GM23338 (cell line): ENCODE measurements around the gene PRPF40B. TPM values are rescaled to one million over a fixed set of nuclear protein-coding genes. Genes with fewer than 3 reads are reported as not detected.

Experiments used
- ATAC-seq: fragments of 200-7000 bp; cut with Tn5 transposase; 3 replicates; pipeline ENCODE4 v1.9.1; 2020
- DNase-seq: peaks from one replicate; pipeline ENCODE4 v3.0.0-alpha.2; 2015; ENCODE audit warnings: low spot score
- H2AFZ ChIP-seq: fragments of 200-600 bp; sonication (generic); 2 replicates; pipeline ENCODE4 v1.8.0; 2016; ENCODE audit warnings: antibody characterized with exemption, mild to moderate bottlenecking, moderate library complexity
- H3F3A ChIP-seq: fragments of 200-600 bp; sonication (generic); replicated peaks from 2 replicates; pipeline ENCODE4 v1.8.0; 2017; ENCODE audit warnings: antibody characterized with exemption, mixed run types, low read depth
- H3K27ac ChIP-seq: fragments of 200-600 bp; sonication (generic); 2 replicates; pipeline ENCODE4 v1.6.1; 2016; ENCODE audit warnings: low read depth
- H3K27me3 ChIP-seq: fragments of 200-600 bp; sonication (generic); 2 replicates; pipeline ENCODE4 v1.8.0; 2016; ENCODE audit warnings: mild to moderate bottlenecking, mixed run types, moderate library complexity; ENCODE audit not compliant: insufficient read depth
- H3K36me3 ChIP-seq: fragments of 200-600 bp; sonication (generic); 2 replicates; pipeline ENCODE4 v1.8.0; 2016; ENCODE audit warnings: mild to moderate bottlenecking; ENCODE audit not compliant: insufficient read depth
- H3K4me1 ChIP-seq: fragments of 200-600 bp; sonication (generic); 2 replicates; pipeline ENCODE4 v1.8.0; 2016; ENCODE audit warnings: mild to moderate bottlenecking, moderate library complexity; ENCODE audit not compliant: insufficient read depth
- H3K4me2 ChIP-seq: fragments of 200-600 bp; sonication (generic); 2 replicates; pipeline ENCODE4 v1.7.1; 2017; ENCODE audit warnings: mixed run types
- H3K4me3 ChIP-seq: fragments of 200-600 bp; sonication (generic); 2 replicates; pipeline ENCODE4 v1.6.1; 2016; ENCODE audit warnings: mixed run types
- H3K79me2 ChIP-seq: fragments of 200-600 bp; sonication (generic); replicated peaks from 2 replicates; pipeline ENCODE4 v1.8.0; 2017; ENCODE audit warnings: mild to moderate bottlenecking; ENCODE audit not compliant: insufficient read depth
- H3K9me2 ChIP-seq: fragments of 200-600 bp; sonication (generic); 2 replicates; pipeline ENCODE4 v1.8.0; 2017; ENCODE audit not compliant: insufficient read depth
- H4K20me1 ChIP-seq: fragments of 200-600 bp; sonication (generic); replicated peaks from 2 replicates; pipeline ENCODE4 v1.8.0; 2017; ENCODE audit warnings: mild to moderate bottlenecking; ENCODE audit not compliant: insufficient read depth
- H3K27ac Mint-ChIP-seq: 2 replicates; pipeline ENCODE4 v1.8.0; 2020; ENCODE audit warnings: inconsistent platforms, mild to moderate bottlenecking, moderate library complexity, mixed read lengths
- H3K27me3 Mint-ChIP-seq: 3 replicates; pipeline ENCODE4 v1.8.0; 2022; ENCODE audit warnings: low read depth, mild to moderate bottlenecking, moderate library complexity, mixed read lengths, inconsistent platforms; ENCODE audit not compliant: insufficient read depth, poor library complexity
- H3K36me3 Mint-ChIP-seq: 3 replicates; pipeline ENCODE4 v1.8.0; 2021; ENCODE audit warnings: low read depth, mild to moderate bottlenecking, inconsistent platforms, moderate library complexity, mixed read lengths
- H3K4me1 Mint-ChIP-seq: 3 replicates; pipeline ENCODE4 v1.8.0; 2020; ENCODE audit warnings: mild to moderate bottlenecking, inconsistent platforms, mixed read lengths
- H3K4me3 Mint-ChIP-seq: 3 replicates; pipeline ENCODE4 v1.8.0; 2021; ENCODE audit warnings: moderate library complexity, mild to moderate bottlenecking, inconsistent platforms, mixed read lengths
- H3K9me3 Mint-ChIP-seq: 3 replicates; pipeline ENCODE4 v1.8.0; 2020; ENCODE audit warnings: moderate library complexity, mild to moderate bottlenecking, inconsistent platforms, mixed read lengths
- CREB1 ChIP-seq: fragments of 250-450 bp; sonication (Bioruptor Pico); IDR thresholded peaks from 2 replicates; pipeline ENCODE4 v1.5.0; 2020; ENCODE audit warnings: low read depth, mild to moderate bottlenecking, moderate library complexity
- CTCF ChIP-seq, 2 experiments: fragments of 200-600 bp in 1 of 2; sonication (generic) in 1 of 2; conservative IDR thresholded peaks; 2 replicates each; pipeline versions ENCODE4 v1.5.1 to v1.6.1; 2016 to 2017; ENCODE audit warnings: antibody characterized with exemption in 2 of 2, low read depth in 2 of 2, mild to moderate bottlenecking in 2 of 2, moderate library complexity in 1 of 2
- ETS1 ChIP-seq: IDR thresholded peaks from 2 replicates; pipeline ENCODE4 v1.6.1; 2016; ENCODE audit warnings: antibody characterized with exemption
- EZH2 ChIP-seq: fragments of 200-600 bp; sonication (generic); IDR thresholded peaks from one replicate; pipeline ENCODE4 v1.8.0; 2017; ENCODE audit warnings: antibody characterized with exemption, mild to moderate bottlenecking, low read depth; ENCODE audit not compliant: unreplicated experiment
- EZH2phosphoT487 ChIP-seq: fragments of 200-600 bp; sonication (generic); IDR thresholded peaks from one replicate; pipeline ENCODE4 v1.8.1; 2018; ENCODE audit warnings: antibody characterized with exemption; ENCODE audit not compliant: unreplicated experiment
- JUNB ChIP-seq: IDR thresholded peaks from one replicate; pipeline ENCODE4 v1.6.1; 2016; ENCODE audit warnings: antibody characterized with exemption; ENCODE audit not compliant: unreplicated experiment
- NANOG ChIP-seq: IDR thresholded peaks from 2 replicates; pipeline ENCODE4 v1.6.1; 2016; ENCODE audit warnings: antibody characterized with exemption, borderline replicate concordance
- POLR2AphosphoS5 ChIP-seq: IDR thresholded peaks from 2 replicates; pipeline ENCODE4 v1.6.1; 2016; ENCODE audit warnings: antibody characterized with exemption, low read depth
- REST ChIP-seq: IDR thresholded peaks from one replicate; pipeline ENCODE4 v1.6.1; 2018; ENCODE audit warnings: antibody characterized with exemption; ENCODE audit not compliant: unreplicated experiment
- STAT1 ChIP-seq: IDR thresholded peaks from one replicate; pipeline ENCODE4 v1.6.1; 2016; ENCODE audit warnings: antibody characterized with exemption; ENCODE audit not compliant: unreplicated experiment
- ZNF114 ChIP-seq: fragments of 250-450 bp; sonication (Bioruptor Pico); IDR thresholded peaks from 2 replicates; pipeline ENCODE4 v1.5.0; 2020; ENCODE audit warnings: mild to moderate bottlenecking, moderate library complexity
- ZNF331 ChIP-seq: fragments of 250-450 bp; sonication (Bioruptor Pico); IDR thresholded peaks from 2 replicates; pipeline ENCODE4 v1.5.0; 2020; ENCODE audit warnings: low read depth, mild to moderate bottlenecking, moderate library complexity
- ZNF462 ChIP-seq: fragments of 250-450 bp; sonication (Bioruptor Pico); IDR thresholded peaks from 2 replicates; pipeline ENCODE4 v1.5.0; 2020; ENCODE audit warnings: mild to moderate bottlenecking, moderate library complexity
- polyA plus RNA-seq: library from polyadenylated mRNA; unstranded; fragments of >200 nt; fragmentation: Nextera tagmentation; extraction: Ambion mirVana; gene quantifications from 2 replicates; pipeline ENCODE4 v1.2.1, GENCODE V29; 2016
- total RNA-seq: library from RNA; depleted of rRNA; stranded (reverse); fragments of >200 nt; shearing (Covaris generic); gene quantifications from 2 replicates; pipeline ENCODE4 v1.2.3, GENCODE V29; 2014

PRPF40B gene
- total and polyA plus RNA-seq, 2 experiments from 2014 or later: 17.9 to 19.0 TPM

- Histone ChIP-seq H3K4me3 (no peak overlapping the region), H3K4me1 (peaks cover 12% of the 10 kb centered on the region), H3K36me3 (0 out of 2 replicates have a peak, but pooled peaks cover 5% of the 10 kb centered on the region), H2AFZ (no peak overlapping the region), H3K79me2 (no peaks in the 10 kb centered on the region), H3F3A (0 out of 2 replicates have a peak, but pooled peaks cover 2% of the 10 kb centered on the region), H3K4me2 (no peak overlapping the region), H3K27ac (no peak overlapping the region), H3K9me2 (no peaks in the 10 kb centered on the region), H4K20me1 (no peaks in the 10 kb centered on the region; the same call in 1 of the 2 replicates), H3K27me3 (no peaks in the 10 kb centered on the region)
- peaks cover 13% of the 10 kb centered on the region for H3K36me3 Mint-ChIP-seq
- TF ChIP-seq POLR2AphosphoS5 (no peak), EZH2phosphoT487 (no peak), STAT1 (no peak), ZNF331 (CRISPR knock-in tag) (no peak), REST (no peak), EZH2 (no peak), ETS1 (no peak), CREB1 (CRISPR knock-in tag) (no peak), ZNF462 (no peak), JUNB (no peak), CTCF (conservative IDR thresholded peaks at IDR 0.05; ENCODE audit: low read depth in 2 of 2) (no peak), NANOG (no peak), ZNF114 (no peak)
- ATAC-seq: no peak
- H3K27me3 Mint-ChIP-seq: peaks cover 8% of the 10 kb centered on the region
- H3K9me3 Mint-ChIP-seq: no peaks in the 10 kb centered on the region
- H3K4me3 Mint-ChIP-seq: no peak overlapping the region
- H3K4me1 Mint-ChIP-seq: peaks cover 24% of the 10 kb centered on the region
- DNase-seq: no peak
- no peak overlapping the region for H3K27ac Mint-ChIP-seq
Observed at GRCh38 chr12:49632986-49633702, 9.8 kb downstream of the PRPF40B start.
